Esophagus muscularis mucosa (tissue), 3 donors: ENCODE results near the gene STXBP6.

ENCODE experiments used
- CTCF ChIP-seq, 3 experiments: fragments of 200-600 bp in 2 of 3; fragments of 450-650 bp in 1 of 3; sonication (generic) in 2 of 3; IDR thresholded peaks; one replicate each; pipeline ENCODE4 v1.5.1; 2017 to 2019; ENCODE audit warnings: antibody characterized with exemption in 3 of 3, mild to moderate bottlenecking in 2 of 3, moderate library complexity in 1 of 3
- POLR2A ChIP-seq: fragments of 450-650 bp; IDR thresholded peaks from one replicate; pipeline ENCODE4 v1.6.1; 2017; ENCODE audit warnings: antibody characterized with exemption, moderate library complexity, mild to moderate bottlenecking, low read depth

DNA sequence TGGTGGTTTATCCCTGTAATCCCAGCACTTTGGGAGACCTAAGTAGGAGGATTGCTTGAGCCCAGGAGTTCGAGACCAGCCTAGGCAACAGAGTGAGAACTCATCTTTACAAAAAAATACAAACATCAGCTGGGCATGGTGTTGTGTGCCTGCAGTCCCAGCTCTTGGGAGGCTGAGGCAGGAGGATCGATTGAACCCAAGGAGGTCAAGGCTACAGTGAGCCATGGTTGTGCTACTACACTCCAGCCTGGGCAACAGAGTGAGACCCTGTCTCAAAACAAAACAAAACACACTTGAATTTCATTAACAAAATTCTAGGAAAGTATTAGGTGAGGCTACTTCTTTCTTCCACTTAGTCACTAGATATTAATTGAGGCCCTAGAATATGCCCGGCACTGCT, 77.1 kb downstream of the STXBP6 start:
- TF ChIP-seq CTCF (IDR thresholded peaks at IDR 0.05) (no peak), POLR2A (no peak)
